ENCODE data around the gene MYO1A. TPM values are rescaled to one million over a fixed set of nuclear protein-coding genes. Genes with fewer than 3 reads are reported as not detected.

Gene MYO1A
- total and polyA plus RNA-seq, 4 donors: 0.03 to 0.28 (median 0.08) TPM; not detected in 1

DNA sequence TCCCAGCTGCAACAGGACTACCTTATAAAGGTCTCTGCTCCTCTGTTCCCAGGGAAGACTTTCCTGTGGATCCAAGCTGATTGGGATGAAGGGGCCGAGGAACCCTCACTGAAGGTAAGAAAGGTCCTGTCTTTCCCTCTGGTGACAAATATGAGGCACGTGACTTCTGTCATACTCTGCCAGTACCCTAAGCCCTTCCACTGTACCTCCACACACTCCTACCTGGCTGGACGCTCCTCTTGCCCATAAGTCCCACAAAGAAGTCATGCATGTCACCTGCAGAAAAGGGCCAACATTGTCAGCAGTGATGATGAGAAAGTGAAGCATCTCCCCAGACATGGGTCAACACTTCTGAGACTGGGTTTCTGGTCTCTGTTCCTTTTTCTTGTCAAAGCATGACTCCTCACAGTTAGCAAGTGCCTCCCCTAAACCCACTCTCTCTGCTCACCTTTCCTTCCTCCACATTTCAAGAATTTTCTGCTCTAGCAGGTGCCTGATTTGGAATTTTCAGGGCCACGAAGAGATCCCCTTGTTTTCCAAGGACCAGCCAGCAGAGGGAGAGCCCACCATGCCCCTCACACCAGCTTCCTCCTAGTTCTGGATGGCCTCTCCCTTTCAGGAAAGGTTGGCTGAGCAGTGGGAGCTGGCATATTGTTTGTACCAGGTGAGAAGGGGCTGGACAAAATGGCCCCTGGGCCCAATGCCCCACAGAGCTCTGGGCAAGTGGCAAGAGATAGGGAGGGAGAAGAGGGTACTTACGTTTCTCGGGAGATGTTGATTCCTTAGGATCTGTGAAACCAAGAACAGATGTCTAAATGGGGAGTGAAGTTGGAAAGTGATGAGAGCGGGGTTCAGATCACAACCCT is 37.1 kb downstream of the MYO1A start:
- 86% methylated on average over 7 of the region's 7 CpGs for WGBS
- TF ChIP-seq REST (IDR thresholded peaks at IDR 0.05) (no peak), RAD21 (IDR thresholded peaks at IDR 0.05) (no peak), HNF4A (conservative IDR thresholded peaks at IDR 0.05) (no peak), YY1 (IDR thresholded peaks at IDR 0.05) (no peak), HNF4G (IDR thresholded peaks at IDR 0.05) (no peak)
- Histone ChIP-seq H3K4me3 (ENCODE audit: low read depth in 1 of 3, low read length in 3 of 3) (no peak overlapping the region), H3K9me3 (ENCODE audit: control insufficient read depth in 4 of 4, low read length in 3 of 4) (no peaks in the 10 kb centered on the region), H3K27ac (ENCODE audit: low read depth in 1 of 2, low read length in 2 of 2) (no peak overlapping the region), H3K27me3 (ENCODE audit: control insufficient read depth in 4 of 4, insufficient read depth in 4 of 4, low read length in 3 of 4) (no peaks in the 10 kb centered on the region), H3K36me3 (ENCODE audit: control insufficient read depth in 4 of 4, insufficient read depth in 3 of 4, low read depth in 1 of 4, low read length in 3 of 4) (no peaks in the 10 kb centered on the region), H3K4me1 (ENCODE audit: control insufficient read depth in 4 of 4, insufficient read depth in 4 of 4, low read length in 3 of 4) (no peaks in the 10 kb centered on the region), H3K9ac (ENCODE audit: low read depth in 1 of 2, low read length in 2 of 2) (no peak overlapping the region)
- no peak for DNase-seq (ENCODE audit: low spot score)

- Histone ChIP-seq H3K9ac (ENCODE audit: low read depth in 1 of 2, low read length in 2 of 2) (no peak overlapping the region), H3K4me3 (ENCODE audit: low read depth in 1 of 3, low read length in 3 of 3) (no peak overlapping the region), H3K27ac (ENCODE audit: low read depth in 1 of 2, low read length in 2 of 2) (no peak overlapping the region), H3K4me1 (ENCODE audit: control insufficient read depth in 4 of 4, insufficient read depth in 4 of 4, low read length in 3 of 4) (peaks cover 0 to 3% (median 2%) of the 10 kb centered on the region in 4 donors), H3K36me3 (ENCODE audit: control insufficient read depth in 4 of 4, insufficient read depth in 3 of 4, low read depth in 1 of 4, low read length in 3 of 4) (no peaks in the 10 kb centered on the region), H3K27me3 (ENCODE audit: control insufficient read depth in 4 of 4, insufficient read depth in 4 of 4, low read length in 3 of 4) (no peaks in the 10 kb centered on the region), H3K9me3 (ENCODE audit: control insufficient read depth in 4 of 4, low read length in 3 of 4) (no peaks in the 10 kb centered on the region)
- WGBS: 82% methylated on average over 12 of the region's 12 CpGs
- TF ChIP-seq YY1 (IDR thresholded peaks at IDR 0.05) (no peak), RAD21 (IDR thresholded peaks at IDR 0.05) (no peak), FOXA1 (IDR thresholded peaks at IDR 0.05) (no peak), JUND (IDR thresholded peaks at IDR 0.05) (no peak), TAF1 (conservative IDR thresholded peaks at IDR 0.05) (no peak), FOXA2 (IDR thresholded peaks at IDR 0.05) (no peak), EGR1 (IDR thresholded peaks at IDR 0.05; ENCODE audit: low read depth in 2 of 2) (no peak), REST (IDR thresholded peaks at IDR 0.05) (no peak), HNF4A (conservative IDR thresholded peaks at IDR 0.05) (no peak), NR2F2 (IDR thresholded peaks at IDR 0.05) (no peak), GABPA (IDR thresholded peaks at IDR 0.05 in 1 of 2, conservative IDR thresholded peaks at IDR 0.05 in 1 of 2) (no peak), CTCF (IDR thresholded peaks at IDR 0.05; ENCODE audit: low read depth, low read length, missing input control) (no peak), HNF4G (IDR thresholded peaks at IDR 0.05) (no peak), RXRA (IDR thresholded peaks at IDR 0.05) (no peak), SP1 (IDR thresholded peaks at IDR 0.05) (no peak)
- TF ChIP-seq, protein P1, sequence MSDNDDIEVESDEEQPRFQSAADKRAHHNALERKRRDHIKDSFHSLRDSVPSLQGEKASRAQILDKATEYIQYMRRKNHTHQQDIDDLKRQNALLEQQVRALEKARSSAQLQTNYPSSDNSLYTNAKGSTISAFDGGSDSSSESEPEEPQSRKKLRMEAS (IDR thresholded peaks at IDR 0.05): no peak
- TF ChIP-seq, protein P2, sequence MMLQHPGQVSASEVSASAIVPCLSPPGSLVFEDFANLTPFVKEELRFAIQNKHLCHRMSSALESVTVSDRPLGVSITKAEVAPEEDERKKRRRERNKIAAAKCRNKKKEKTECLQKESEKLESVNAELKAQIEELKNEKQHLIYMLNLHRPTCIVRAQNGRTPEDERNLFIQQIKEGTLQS (IDR thresholded peaks at IDR 0.05): no peak
- TF ChIP-seq, protein P3, sequence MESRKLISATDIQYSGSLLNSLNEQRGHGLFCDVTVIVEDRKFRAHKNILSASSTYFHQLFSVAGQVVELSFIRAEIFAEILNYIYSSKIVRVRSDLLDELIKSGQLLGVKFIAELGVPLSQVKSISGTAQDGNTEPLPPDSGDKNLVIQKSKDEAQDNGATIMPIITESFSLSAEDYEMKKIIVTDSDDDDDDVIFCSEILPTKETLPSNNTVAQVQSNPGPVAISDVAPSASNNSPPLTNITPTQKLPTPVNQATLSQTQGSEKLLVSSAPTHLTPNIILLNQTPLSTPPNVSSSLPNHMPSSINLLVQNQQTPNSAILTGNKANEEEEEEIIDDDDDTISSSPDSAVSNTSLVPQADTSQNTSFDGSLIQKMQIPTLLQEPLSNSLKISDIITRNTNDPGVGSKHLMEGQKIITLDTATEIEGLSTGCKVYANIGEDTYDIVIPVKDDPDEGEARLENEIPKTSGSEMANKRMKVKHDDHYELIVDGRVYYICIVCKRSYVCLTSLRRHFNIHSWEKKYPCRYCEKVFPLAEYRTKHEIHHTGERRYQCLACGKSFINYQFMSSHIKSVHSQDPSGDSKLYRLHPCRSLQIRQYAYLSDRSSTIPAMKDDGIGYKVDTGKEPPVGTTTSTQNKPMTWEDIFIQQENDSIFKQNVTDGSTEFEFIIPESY (IDR thresholded peaks at IDR 0.05): no peak
- DNase-seq (ENCODE audit: low spot score): no peak
These were observed 38.2 kb downstream of the MYO1A start for GRCh38 chr12:57011438-57012424.
